ENCODE results near the gene UGDH. TPM values are rescaled to one million over a fixed set of nuclear protein-coding genes. Genes with fewer than 3 reads are reported as not detected.

Gene UGDH
- total and polyA plus RNA-seq, 2 donors (not counting 3 experiments of a cell fraction or from before 2014, with no cell fraction given): 41.3 to 62.1 TPM

DNA sequence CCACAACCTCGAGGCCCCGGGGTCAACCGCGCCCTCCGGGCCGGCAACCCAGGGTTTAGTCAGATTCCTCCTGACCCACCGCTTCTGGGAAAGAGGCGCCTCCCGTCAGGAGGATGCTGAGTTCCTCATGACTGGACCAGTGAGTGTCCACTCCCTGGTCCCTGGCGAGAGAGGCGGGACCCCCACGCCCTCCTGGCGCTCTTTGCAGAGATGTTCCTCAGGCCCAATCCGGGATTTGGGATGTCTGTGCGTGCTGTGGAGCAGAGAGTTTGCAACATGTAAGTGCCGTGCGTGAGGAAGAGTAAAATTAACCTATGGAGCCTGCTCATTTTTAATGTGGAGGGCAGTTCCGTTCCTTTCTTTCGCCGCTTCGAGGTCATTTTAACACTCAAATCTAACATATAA is 824 bp upstream of the UGDH start:
- H3K79me2 ChIP-seq (ENCODE audit: control insufficient read depth, insufficient read depth, low read length): peaks cover 36% of the 10 kb centered on the region
- H3K4me3 ChIP-seq (replicated peaks in 1 of 3; ENCODE audit: insufficient read depth in 1 of 3, low read depth in 1 of 3, low read length in 3 of 3): peak overlapping the region; percentile 50 to 92 (median 60)
- peak overlapping the region; percentile 86 for H2AFZ ChIP-seq (ENCODE audit: low read depth, low read length)
- peaks cover 12% of the 10 kb centered on the region for H3K4me1 ChIP-seq (ENCODE audit: control insufficient read depth, extremely low read depth, insufficient read depth, low read length)
- H4K20me1 ChIP-seq (replicated peaks; ENCODE audit: control insufficient read depth, extremely low read depth, insufficient read depth, low read length): no peaks in the 10 kb centered on the region
- H3K9me3 ChIP-seq (replicated peaks; ENCODE audit: control insufficient read depth, insufficient read depth, low read length): no peaks in the 10 kb centered on the region
- TSS peak; percentile 78 for BruUV-seq (replicated peaks)
- intact Hi-C loops (cut with micrococcal nuclease): loop anchor here (1.0 to 10.0 kb wide), 3 partner anchors 8 to 273 kb away; no protein-coding TSS in a partner anchor
- DNase-seq (ENCODE audit: low read depth, low spot score) (peak; percentile 69), FAIRE-seq (no peak)
- H3K9ac ChIP-seq (replicated peaks; ENCODE audit: extremely low read depth, insufficient read depth, low read length): peak overlapping the region; percentile 73
- CTCF ChIA-PET: interaction anchor here (1.3 to 1.8 kb wide), 2 partner anchors 59 to 130 kb away, joined by 6 to 8 read pairs; no protein-coding TSS in a partner anchor
- peak overlapping the region; percentile 90 for H3K27ac ChIP-seq (ENCODE audit: insufficient read depth, low read depth, low read length)
- TF ChIP-seq EZH2 (IDR thresholded peaks at IDR 0.05; ENCODE audit: borderline replicate concordance, low read depth, low read length, severe bottlenecking) (no peak), POLR2A (IDR thresholded peaks at IDR 0.05; ENCODE audit: low read depth, low read length) (no peak), FOS (IDR thresholded peaks at IDR 0.05; ENCODE audit: borderline replicate concordance, insufficient read depth, low read length) (no peak), MYC (IDR thresholded peaks at IDR 0.05; ENCODE audit: low read depth, low read length) (no peak), POLR2AphosphoS5 (IDR thresholded peaks at IDR 0.05; ENCODE audit: insufficient read depth, low read depth, low read length) (no peak), JUN (IDR thresholded peaks at IDR 0.05; ENCODE audit: borderline replicate concordance, insufficient read depth, insufficient read length, low read depth) (no peak), GATA2 (IDR thresholded peaks at IDR 0.05; ENCODE audit: insufficient read depth, insufficient read length, low read depth, low read length) (no peak)
- TF ChIP-seq, protein P1, sequence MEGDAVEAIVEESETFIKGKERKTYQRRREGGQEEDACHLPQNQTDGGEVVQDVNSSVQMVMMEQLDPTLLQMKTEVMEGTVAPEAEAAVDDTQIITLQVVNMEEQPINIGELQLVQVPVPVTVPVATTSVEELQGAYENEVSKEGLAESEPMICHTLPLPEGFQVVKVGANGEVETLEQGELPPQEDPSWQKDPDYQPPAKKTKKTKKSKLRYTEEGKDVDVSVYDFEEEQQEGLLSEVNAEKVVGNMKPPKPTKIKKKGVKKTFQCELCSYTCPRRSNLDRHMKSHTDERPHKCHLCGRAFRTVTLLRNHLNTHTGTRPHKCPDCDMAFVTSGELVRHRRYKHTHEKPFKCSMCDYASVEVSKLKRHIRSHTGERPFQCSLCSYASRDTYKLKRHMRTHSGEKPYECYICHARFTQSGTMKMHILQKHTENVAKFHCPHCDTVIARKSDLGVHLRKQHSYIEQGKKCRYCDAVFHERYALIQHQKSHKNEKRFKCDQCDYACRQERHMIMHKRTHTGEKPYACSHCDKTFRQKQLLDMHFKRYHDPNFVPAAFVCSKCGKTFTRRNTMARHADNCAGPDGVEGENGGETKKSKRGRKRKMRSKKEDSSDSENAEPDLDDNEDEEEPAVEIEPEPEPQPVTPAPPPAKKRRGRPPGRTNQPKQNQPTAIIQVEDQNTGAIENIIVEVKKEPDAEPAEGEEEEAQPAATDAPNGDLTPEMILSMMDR (IDR thresholded peaks at IDR 0.05; ENCODE audit: extremely low read depth in 1 of 2, insufficient read depth in 1 of 2, low read depth in 1 of 2, low read length in 2 of 2): no peak
- TF ChIP-seq, protein P2, sequence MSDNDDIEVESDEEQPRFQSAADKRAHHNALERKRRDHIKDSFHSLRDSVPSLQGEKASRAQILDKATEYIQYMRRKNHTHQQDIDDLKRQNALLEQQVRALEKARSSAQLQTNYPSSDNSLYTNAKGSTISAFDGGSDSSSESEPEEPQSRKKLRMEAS (IDR thresholded peaks at IDR 0.05; ENCODE audit: insufficient read depth, insufficient read length): no peak
- dilution Hi-C loops (cut with MboI; ENCODE audit: extremely low pct_ligation_motif_present, low sequenced_read_pairs): no loop called here
- H3K4me2 ChIP-seq (ENCODE audit: insufficient read depth, low read length): peak overlapping the region; percentile 75
- POLR2A ChIA-PET: interaction anchor here (1.2 to 3.7 kb wide), 3 partner anchors 69 to 112 kb away, joined by 4 to 42 read pairs (median 8); partner anchors contain the start of genes LIAS, RPL9 and SMIM14
- no peaks in the 10 kb centered on the region for H3K36me3 ChIP-seq (ENCODE audit: control insufficient read depth in 2 of 2, extremely low read depth in 1 of 2, insufficient read depth in 2 of 2, low read length in 2 of 2)
- H3K27me3 ChIP-seq (ENCODE audit: control insufficient read depth in 2 of 2, insufficient read depth in 2 of 2, low read length in 2 of 2): no peaks in the 10 kb centered on the region
- no peaks in the 10 kb centered on the region for H3K9me1 ChIP-seq (replicated peaks; ENCODE audit: control insufficient read depth, extremely low read depth, insufficient read depth, low read length)
